ENCODE measurements around the gene MACROD2.

The MACROD2 gene

DNA sequence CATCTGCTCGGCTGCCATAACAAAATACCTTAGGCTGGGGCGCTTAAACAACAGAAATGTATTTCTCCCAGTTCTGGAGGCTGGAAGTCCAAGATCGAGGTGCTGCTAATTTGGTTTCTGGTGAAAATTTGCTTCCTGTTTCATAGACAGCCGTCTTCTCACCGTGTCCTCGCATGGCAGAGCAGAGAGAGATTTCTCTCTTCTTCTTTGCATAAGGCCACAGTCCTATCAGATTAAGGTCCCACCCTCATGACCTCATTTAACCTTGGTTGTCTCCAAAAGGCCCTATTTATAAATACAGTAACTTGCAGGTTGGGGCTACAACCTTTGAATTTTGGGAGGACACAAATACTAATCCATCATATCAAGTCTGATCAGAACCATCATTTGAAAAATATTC lies 2033.6 kb downstream of the MACROD2 start:
- DNase-seq (ENCODE audit: low read depth) = no peak

DNA sequence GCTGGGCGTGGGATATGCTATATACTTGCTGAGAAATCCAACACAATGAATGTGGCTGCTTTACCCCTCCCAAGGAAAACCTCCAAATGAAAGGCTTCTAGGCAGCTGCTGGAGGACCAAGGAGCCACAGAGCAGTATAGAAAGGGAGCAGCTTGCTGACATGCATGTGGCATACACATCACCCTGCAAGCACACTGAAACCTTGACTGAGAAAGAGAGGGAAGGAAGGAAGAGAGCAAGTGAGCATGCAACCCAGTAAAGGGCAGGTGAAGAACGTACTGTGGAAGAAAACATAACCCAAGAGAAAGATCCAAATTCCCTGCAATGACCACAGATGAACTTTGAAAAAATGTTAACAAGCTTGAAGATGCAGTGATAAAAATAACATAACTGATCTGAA lies 2034.9 kb downstream of the MACROD2 start:
- no peak for DNase-seq (ENCODE audit: low read depth)

DNA sequence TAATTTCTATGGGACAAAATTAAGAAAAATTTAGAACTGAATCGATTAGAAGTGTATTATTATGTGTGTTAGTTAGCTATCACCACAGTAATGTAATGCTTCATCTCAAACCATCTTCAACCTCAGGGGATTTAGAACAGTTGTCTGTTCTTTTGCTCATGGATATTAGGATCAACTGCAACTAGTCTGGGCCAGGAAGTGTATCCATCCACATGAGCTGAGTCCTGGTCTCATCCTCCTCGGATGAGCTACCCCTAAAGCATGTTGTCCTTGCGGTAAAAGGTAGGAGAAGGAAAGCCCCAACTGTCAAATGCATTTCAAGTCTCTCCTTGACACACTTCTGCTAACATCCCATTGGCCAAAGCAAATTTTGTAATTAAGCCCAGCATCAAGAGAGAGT lies 2040.3 kb downstream of the MACROD2 start:
- no peak for DNase-seq (ENCODE audit: low read depth)

DNA sequence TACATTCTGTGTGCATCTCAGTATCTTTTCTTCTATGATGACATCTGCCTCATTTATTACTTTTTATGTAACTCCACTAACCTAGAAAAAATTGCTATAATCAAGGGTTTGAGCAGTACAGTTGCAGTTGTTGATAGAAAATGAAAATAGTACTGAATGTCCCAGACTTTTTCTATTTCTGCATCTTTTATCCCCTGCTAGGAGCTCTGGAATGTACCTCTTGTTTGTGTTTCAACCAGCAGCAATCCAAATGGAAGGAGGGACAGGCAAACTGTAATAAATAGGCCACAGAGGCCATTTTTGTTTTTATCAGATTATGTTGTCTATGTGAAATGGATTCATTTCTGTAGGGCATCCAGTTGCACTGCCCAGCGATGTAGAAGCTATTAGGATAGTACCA lies 2041.0 kb downstream of the MACROD2 start:
- no peak for DNase-seq (ENCODE audit: low read depth)

DNA sequence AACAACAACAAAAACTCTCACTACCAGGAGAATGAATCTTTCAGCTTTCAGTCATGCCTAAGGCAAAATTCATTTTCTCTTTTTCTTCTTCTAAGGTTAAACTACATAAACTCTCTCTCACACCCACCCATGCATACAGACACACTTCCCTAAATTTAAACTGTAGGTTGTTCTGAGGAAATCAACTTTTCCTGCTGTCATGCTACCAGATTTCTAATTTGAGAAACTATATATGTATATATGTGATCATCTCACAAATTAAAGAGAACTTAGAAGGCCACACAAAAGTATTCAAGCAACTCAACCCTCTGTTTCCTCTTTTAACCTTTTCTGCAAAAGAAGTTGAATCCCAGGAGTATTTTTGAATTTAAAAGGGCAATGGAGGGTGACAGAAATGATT lies 2045.4 kb downstream of the MACROD2 start:
- no peak for DNase-seq (ENCODE audit: low read depth)

DNA sequence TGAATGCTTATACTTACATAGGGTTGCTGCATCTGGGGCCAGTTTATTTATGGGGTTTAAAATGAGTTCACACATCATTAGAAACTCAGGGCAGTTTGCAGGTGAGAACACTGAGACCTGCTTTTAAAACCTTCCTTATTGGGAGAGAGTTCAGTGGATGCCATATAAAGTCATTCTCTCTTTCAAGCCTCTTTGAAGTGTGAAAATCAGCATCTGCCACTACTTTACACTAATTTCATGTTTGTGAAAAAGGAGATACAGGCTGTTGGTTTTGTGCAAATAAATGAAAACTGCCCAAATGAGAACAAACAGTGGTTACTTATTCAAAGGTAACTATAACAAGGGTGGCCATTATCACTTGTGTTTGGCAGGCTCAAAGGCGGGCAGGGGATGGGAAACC lies 2047.4 kb downstream of the MACROD2 start:
- no peak for DNase-seq (ENCODE audit: low read depth)

DNA sequence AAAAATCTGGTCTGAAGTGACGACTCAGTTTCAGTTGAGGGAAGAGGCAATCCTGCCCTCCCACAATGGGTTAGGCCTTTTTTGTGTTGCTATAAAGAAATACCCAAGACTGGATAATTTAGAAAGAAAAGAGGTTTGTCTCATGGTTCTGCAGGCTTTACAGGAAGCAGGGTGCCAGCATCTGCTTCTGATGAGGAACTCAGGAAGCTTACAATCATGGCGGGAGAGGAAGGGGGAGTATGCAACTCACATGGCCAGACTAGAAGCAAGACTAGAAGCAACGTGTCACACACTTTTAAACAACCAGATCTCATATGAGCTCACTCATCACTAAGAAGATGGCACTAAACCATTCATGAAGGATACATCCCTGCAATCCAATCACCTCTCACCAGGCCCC lies 2048.6 kb downstream of the MACROD2 start:
- no peak for DNase-seq (ENCODE audit: low read depth)

DNA sequence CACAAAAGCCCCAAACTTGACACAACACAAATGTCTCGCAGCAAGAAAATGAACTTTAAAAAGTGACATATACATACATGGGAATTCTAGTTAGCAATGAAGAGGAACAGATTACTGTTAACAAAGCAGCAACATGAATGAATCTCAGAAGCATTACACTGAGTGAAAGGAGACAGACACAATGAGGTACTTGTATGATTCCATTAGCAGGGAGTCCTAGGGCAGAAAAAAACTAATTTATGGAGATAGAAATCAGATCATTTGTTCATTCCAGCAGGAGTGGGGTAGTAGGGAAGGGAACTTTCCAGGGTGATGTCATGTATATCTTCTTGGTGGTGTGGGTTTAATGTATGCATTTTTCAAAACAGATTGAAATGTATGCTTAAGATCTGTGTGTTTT lies 2053.6 kb downstream of the MACROD2 start:
- DNase-seq (ENCODE audit: low read depth) = no peak

DNA sequence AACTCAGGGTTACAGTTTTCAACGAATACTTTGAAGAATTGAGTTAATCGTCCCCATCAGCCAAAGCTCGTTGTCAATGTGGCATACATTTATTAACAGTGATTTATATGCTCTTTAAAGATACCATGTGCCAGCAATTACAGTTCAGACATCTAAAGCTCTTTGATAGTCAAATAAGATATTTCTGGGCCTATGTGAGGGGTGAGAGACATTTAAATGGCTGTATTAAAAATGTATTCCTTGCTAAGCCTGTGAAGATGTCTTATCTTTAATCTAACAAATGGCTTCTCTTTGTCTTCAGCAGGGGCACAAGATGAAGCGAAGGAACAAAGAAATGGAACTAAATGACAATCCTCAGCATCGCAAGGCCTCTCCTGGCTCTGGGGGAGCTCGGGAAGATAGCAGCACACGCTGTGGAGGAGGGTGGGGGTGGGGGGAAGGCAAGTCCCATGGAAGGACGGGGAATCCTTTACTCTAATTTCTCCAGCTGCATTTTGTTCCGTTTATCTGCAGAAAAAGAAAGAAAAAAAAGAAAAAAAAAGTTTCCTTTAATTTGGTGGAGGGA lies 2054.3 kb downstream of the MACROD2 start:
- no peak for DNase-seq (ENCODE audit: low read depth)

DNA sequence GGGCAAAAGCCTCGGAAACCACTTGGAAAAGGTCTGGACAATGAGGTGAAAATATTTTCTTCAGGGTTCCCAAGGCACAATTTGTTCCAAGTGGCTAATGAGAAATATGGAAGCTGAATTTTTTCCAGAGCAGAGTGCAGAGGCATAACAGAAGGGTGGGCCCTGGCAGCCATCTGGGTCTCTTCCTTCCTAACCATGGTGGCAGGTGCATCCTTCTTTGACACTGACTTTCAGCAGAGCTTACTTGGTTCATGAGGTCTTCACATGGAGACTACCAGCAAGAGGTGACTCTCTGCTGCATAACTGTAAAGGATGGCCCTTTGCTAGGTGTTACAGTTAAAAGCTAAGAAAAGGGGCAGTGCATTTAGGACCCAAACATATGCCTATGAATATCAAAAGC lies 2055.1 kb downstream of the MACROD2 start:
- no peak for DNase-seq (ENCODE audit: low read depth)

DNA sequence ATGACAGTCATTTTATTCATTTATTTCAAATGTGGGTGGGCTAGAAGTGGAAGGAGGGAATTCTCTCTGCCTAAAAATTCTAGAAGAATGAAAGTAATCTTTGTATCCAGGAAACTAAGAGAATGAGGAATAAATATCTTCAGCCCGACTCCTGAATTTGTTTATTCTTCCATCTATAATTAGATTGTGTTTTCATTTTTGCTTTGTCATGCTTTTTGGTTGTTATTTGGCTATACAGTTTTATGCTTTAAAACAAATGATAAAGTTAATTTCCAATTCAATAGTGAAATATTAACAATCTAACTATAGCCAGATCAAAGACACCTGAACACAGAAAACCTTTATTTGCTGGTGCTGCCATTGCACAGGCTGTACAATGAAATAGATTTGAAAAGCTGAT lies 2056.7 kb downstream of the MACROD2 start:
- DNase-seq (ENCODE audit: low read depth) = no peak

DNA sequence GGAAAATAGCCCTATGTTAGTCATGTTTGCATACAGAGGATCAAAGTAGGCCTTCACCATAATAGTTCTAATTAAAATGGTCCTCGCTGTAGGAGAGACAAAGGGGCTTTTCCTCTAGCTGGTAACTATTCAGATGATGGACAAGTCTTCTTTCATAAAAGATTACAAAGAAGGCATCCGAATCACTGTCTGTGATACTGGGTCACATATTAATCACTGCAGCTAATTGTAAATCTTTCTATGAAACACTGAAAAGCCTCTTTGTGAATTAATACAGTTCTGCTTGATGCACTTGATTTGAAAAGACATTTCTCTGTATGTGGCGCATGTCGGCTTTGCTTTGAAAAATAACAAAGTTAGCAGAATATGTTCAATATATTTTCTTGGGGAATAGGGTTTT lies 2057.1 kb downstream of the MACROD2 start:
- DNase-seq (ENCODE audit: low read depth) = no peak

DNA sequence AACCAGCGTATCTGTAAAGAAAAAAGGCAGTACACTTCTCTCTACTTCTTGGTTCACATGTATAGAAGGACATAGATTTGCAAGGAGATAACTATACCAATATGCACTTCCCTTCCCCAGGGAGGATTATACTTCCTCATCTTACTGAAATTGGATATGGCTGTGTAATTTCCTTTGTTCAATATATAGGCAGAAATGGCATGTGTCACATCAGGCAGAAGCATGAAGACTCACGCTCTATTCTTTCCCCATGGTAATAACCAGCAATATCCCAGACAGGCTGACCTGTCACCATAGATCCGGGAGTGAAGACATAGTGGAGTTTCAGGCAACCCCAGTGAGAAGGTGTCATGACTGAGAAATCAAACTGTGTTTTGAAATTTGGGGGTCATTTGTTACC lies 2059.7 kb downstream of the MACROD2 start:
- no peak for DNase-seq (ENCODE audit: low read depth)

DNA sequence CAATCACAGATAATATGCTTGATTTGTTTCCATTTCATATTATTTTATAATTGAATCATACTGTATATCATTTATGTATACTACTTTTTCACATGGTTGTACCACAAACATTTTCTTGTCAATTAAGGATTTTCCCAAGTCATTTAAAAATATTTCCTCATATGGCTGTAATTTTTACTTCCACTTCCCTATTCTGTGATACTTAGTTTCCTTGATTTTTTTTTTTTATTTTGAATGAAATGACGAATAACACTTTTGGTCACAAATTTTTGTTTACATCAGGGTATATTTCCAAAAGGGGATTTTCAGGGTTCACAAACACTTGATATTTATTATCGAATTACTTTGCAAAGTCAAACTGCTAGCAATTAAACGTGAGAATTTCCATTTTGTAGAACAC lies 2062.3 kb downstream of the MACROD2 start:
- DNase-seq (ENCODE audit: low read depth) = no peak

DNA sequence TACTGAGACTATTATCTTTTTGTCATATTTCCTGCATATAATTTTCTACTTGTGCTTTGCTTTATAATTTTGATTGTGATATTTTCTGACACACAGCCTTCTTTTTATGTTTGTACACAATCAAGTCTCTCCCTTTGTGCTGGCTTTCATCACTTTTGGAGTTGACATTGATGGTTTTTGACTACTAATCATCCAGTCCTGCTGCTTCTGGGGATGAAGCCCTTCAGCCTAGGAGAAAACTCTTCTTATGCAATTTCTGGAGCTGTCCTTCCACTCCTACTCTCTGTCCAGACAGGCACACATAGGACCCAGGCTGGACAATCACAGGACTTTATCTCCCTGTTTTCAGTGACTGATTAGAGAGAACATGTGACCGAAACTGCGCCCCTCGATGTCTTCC lies 2063.0 kb downstream of the MACROD2 start:
- DNase-seq (ENCODE audit: low read depth) = no peak

DNA sequence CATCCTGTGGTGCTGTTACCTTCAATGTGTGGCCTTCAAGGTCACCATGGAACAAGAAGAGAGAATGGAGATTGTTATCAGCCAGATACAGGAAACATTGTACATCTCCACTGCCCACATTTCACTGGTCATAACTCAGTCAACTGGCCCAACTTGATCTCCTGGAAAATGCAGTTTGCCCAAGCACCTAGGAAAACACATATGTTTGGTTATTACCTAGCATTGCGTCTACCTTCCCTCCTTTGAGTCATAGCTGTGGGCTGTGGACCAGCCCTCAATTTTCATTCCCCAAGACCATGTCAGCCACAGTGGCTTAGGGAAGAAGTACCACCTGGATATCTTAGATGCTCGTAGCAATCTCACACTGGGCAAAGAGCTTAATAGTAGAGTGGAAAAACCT lies 2064.5 kb downstream of the MACROD2 start:
- DNase-seq (ENCODE audit: low read depth) = no peak

DNA sequence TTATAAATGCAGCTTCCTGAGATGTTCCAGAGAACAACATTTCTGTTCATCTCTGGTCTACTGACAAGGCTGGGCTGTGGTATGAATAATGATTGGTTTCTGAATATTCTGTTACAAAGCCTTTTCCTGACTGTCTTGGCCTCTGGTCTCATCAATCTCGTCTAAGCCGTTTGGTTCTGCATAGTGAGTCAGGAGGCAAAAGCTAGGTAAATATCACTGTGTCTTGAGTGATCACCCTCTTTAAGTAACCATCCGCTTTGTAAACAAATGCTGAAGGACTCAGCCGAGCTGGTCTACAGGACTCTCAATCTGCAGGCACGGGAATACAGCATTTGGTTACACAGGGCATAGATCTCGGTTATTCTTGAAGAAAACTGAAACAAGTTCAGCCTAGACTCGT lies 2066.0 kb downstream of the MACROD2 start:
- DNase-seq (ENCODE audit: low read depth) = no peak

DNA sequence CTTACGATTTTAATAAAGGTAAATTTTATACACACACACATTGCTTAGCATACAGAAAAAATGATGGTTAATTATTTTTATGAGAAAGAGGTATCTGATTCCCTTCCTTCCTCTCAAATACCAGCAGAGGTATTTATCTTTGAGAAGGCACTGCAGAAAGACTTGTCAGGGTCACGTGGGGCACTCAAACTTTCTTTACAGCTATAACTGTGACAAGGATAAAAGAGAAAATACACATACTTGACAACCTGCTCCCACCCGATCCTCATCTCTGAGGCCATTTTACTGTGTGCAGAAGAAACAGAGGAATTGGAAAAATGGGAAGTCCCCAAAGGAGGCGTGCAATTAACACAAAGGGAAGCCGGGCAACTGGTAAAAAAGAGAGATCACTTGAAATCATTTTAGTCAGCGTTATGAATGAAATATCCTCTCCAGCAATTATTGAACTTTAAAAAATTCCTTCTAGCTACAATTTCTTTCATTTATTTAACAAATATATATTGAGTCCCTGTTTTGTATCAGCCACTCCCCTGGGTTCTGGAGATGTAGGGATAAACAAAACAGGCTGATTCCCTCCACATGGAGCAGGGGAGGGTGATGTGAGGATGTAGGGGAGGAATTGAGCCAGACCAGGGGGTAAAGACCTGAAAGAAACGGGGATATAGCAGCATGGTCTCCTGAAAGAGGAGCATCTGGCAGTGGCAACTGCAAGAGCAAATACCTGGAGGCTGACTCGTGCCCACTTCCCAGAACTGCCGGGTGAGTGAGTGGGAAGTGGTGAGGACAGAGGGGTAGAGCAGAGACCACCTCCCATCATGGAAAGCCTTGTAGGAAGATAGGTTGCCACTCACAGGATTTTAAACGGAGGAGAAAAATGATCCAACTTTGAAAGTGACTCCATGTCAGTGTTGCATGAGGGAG lies 2067.6 kb downstream of the MACROD2 start:
- no peak for DNase-seq (ENCODE audit: low read depth)

DNA sequence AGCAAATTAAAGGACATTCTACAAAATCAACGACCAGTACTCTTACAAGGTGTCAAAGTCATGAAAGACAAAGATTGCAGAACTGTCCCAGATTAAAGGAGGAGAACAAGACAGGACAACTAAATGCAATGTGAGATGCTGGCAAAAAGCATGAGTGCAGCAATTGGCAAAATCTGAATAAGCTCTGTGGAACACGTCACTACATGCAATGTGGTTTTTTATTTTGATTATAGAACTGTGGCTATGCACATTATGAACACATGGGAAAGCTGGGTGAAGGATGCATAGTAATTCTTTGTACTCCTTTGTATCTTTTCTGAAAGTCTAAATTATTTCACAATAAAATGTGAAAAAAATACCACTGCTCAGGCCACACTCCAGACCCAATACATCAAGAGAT lies 2068.6 kb downstream of the MACROD2 start:
- no peak for DNase-seq (ENCODE audit: low read depth)

DNA sequence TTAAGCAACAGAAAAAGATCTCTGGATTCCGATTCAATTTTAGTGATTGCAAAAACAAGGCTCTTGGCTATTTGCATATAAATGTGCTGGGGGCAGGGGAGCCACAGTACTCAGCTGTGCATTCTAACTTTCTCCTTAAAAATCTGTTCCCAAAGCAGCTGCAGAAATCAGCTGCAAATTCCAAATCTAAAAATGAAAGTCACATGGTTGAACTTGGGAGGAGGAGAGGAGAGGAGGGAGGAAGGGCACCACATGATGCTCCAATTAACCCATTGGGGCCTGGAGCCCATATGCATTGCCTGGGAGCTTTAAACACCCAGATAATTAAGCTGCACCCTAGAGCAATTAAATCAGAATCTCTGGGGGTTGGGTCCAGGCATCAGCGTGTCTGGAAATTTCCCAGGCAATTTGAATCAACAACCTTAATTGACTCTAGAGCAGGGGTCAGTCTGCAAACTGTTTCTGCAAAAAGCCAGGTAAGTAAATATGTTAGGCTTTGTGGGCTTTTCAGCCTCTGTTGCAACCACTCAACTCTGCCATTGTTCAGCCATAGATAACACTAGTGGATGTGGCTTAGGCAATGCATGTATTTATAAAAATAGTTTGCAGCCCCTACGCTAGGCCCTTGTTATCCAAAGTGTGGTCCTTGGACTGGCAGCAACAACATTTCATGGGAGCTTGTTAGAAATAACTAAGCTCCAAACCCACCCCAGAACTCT lies 2069.8 kb downstream of the MACROD2 start:
- DNase-seq (ENCODE audit: low read depth) = no peak

DNA sequence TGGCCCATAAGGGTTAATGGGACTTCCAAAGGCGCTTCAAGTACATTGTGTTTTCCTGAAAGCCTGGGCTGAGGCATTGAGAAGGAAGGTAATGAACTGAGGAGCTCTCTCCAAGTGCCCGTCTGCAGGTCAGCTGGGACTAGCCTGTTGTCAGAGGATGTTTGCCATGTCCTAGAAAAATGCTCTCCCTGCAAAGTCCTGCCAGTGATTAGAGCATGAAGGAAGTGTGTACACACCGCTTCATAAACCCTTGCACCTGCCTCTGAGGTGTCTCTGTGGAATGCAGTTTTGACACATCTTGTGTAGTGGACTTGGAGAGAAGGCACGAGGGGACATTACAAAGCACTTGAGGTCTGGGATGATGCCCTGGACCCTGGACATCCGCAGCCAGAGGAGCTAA lies 2071.3 kb downstream of the MACROD2 start:
- DNase-seq (ENCODE audit: low read depth) = no peak

DNA sequence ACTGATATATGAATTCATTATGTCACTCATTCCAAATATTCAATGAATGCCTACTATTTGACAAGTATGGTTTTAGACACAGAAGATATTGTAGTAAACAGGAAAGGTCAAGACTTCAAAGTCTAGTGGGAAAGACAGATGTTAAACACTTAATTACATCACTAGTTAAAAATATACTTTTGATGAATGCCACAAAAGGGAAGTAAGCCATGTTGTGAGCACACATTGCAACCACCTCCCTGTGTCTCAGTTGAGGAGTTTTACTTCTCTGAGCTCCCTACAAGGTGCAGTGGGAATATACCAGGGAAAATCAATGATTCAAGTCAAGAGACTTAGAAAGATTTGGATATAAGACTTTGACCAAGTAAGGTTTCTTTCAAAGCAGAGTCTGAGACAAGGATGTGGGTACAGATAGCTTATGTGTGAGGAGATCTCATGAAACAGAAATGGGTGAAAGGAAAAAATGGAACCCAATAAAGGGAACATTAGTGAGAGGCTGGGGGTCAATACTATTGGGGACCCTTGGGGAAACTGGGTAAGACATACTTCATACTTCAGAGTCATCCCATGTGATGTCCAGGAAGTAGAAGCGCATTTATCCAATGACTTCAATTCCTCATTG lies 2074.2 kb downstream of the MACROD2 start:
- DNase-seq (ENCODE audit: low read depth) = no peak

DNA sequence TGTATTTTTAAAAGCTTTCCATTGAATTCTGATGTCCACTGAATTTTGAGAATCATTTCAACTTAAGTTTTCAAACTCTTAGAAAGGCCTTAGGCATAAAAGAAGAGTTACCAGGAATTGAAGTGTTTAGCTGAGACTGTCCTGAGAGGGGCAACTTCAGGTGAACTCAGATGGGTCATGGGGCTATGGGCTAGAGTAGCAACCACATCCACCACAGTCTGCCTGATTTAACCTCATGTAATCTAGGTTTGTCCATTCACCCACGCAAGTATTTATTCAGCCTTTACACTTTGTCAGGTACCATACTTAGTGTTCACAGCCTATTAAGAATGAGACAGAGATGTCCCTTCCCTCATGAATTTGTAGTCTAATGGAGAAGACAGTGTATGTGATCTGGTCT lies 2076.9 kb downstream of the MACROD2 start:
- DNase-seq (ENCODE audit: low read depth) = no peak

All from GM04504 (cell line).